HG02588 (cell line): ENCODE measurements around the gene KIF16B.
"Not testable (repeated sequence)": the region's sequence is repeated elsewhere in the genome, so short reads cannot be mapped to it uniquely, and the experiment has no call there.

Experiments used
- ATAC-seq: cut with Tn5 transposase; IDR thresholded peaks from one replicate; pipeline ENCODE4 v1.9.1; 2021; ENCODE audit warnings: mild to moderate bottlenecking, moderate library complexity; ENCODE audit not compliant: unreplicated experiment

KIF16B gene

DNA sequence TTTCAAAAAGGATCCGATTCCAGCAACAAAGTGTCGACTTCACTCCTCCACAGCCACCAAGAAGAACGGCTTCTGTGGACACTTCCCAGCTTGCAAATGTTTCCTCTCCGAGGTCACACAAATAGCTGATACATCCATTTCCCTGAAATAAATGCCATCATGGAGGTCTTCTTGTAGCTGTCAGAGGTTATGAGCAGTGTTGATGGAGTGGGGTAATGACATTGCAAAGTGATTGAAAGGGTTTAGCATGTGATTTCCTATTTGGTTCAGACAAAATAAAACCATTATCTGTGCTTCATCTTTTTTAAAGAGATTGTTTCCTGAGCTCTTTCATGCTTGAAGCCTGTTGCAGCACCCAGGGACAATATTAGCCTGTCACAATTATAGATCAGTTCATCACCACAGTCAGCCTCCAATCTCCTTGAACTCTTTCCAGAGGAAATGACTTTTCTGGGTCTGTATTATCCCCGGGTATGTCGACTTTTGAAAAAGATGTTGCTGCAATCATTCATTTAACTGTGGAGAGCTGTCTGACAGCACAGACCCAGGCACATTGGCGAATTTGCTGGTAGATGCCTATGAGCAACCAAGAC lies 16.9 kb upstream of the KIF16B start:
- ATAC-seq: no peak

GRCh38 chr20:16589623-16590022 lies 16.4 kb upstream of the KIF16B start:
- no peak for ATAC-seq

- no peak for ATAC-seq
These were observed 15.0 kb upstream of the KIF16B start for GRCh38 chr20:16588241-16588640.

DNA sequence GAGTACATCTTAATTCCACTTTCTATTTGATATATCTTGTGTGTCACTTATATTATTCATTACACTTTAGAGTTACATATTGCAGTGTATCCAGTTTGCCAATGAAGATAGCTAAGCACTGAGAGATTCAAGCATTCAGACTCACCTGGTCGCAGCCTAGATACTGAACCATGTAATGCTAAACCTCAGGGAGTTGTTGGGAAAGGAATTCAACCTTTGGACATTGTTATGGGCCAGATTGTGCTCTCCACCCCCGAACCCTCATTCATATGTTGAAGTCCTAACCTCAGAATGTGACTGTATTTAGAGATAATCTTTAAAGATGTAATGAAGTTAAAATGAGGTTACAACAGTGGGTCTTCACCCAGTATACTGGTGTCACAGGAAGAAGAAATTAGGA lies 13.8 kb upstream of the KIF16B start:
- ATAC-seq: no peak

- no peak for ATAC-seq
These were observed 10.2 kb upstream of the KIF16B start for GRCh38 chr20:16583474-16583873.

- no peak for ATAC-seq
These were observed 8.0 kb upstream of the KIF16B start for GRCh38 chr20:16581241-16581640.

- no peak for ATAC-seq
These were observed 7.4 kb upstream of the KIF16B start for GRCh38 chr20:16580620-16581019.

DNA sequence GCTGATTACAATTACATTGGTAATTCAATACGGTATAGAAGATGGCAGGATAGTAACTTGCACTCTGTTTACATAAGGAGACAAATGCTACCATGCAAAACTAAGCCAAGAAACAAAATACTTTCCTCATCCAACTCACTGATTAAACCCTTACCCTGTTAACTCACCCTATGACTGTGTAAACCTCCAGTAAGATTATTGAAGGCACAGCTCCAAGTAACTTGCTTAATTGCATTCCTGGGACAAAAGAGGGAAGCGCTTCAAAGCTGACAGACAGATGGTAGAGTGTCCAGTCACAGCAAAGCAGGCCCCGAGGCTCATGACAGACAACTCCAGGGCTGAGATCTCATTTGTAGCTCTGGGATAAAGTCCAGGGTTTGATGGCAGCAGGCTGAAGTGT lies 6.9 kb upstream of the KIF16B start:
- ATAC-seq: no peak

- ATAC-seq: no peak
These were observed 3.0 kb upstream of the KIF16B start for GRCh38 chr20:16576219-16576618.

- ATAC-seq: no peak
These were observed 2.3 kb upstream of the KIF16B start for GRCh38 chr20:16575390-16576140.

DNA sequence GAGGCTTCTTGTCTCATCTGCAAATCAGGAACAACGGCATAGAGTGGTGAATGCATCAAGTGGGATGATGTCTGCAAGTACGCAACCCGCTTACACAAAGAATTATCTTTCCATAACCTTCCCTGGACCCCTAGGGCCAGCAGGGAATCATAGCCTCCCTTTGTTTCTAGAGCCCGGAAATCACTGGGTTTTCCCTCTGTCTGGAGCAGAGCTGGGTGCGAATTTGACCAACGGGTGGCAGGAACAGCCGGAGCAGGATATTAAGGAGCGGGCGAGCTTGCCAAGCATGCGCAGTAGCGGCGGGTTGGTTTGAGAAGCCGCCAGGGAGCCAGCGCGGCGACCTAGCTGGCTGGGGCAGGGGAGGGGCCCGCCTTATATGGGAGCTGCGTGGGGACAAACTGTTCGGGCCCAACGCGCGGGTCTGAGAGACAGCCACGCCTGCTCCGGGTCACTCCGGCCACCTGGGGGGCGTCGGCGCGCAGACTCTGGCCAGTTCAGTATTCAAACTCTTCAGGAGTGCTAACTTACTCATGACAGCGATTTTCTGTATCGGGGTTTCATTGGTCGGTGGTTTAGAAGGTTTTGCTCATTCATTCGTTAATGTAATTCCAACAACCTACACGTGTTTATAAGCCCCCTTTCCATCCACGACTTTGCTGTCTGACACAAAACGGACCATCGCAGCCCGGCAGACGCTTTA lies 1.6 kb upstream of the KIF16B start:
- ATAC-seq: peak; percentile 70

DNA sequence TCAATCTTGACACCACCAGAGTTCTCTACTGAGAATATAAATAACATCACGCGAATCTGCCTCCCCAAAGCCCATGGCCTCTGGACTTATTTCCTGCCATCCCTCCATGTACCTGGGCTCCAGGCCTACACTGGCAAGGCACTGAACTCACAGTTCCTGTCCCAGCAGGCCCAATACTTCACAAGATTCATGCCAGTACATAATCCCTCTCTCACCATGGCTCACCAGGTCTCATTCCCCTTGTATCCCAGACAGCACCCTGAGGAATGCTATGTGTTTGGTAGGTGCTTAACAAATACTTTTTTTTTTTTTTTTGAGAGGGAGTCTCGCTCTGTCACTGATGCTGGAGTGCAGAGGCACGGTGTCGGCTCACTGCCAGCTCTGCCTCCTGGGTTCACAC lies 1.9 kb downstream of the KIF16B start:
- ATAC-seq: no peak

DNA sequence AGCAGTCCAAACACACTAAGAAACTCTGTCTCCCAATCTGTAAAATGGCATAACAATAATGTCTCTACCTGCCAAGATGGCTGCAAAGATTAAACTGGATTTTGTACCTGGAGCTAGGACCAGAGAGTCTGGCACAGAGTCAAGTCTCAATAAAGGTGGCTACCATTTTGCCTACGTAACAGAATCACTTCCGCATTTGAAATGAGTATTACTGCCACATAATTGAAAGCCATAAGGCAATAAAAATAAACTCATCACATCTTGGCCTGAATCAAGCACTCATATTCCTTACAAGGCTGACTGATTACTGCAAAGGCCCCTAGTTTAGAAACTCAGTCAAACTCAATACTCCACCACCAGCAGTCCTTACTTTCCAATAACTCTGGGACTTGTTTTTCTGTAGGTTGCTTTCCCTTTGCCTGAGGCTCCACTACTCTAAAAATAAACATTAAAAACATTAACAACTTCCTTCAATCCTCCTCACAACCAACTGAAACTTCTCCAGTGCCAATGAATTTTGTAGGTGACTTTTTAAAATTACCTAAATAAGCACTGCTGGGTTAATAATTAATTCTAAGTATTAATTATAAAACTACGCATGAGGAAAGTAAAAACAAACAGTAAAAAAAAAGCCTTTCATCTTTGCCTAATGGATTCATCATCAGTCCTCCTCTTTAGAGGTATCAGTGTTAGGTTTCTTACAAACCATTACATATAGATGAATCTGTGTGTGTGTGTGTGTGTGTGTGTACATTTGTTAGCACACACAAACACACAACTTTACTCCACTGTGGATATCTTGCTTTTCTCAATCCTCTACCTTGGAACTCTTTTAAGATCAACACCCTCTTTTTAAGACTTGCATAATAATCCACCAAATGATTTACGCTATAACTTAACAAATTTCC lies 3.7 kb downstream of the KIF16B start:
- no peak for ATAC-seq

DNA sequence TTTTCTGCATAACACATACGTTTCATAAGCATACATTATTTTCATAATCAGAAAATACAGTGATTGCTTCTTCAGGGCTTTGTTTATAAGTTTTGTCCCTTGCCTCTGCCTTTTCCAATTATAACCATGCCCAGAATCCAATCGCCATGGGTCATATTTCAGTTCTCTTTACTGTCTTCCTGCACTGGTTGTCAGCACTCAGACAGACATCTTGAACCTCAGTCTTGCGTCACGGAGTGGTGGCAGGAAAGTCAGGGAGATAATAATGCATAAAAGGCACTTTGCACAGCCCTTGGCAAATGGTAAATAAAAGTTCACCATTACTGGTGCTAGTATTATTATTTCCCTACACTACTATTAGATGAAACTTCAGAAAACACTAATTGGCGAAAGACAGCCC lies 7.2 kb downstream of the KIF16B start:
- ATAC-seq: no peak

GRCh38 chr20:16564079-16564478 lies 9.2 kb downstream of the KIF16B start:
- ATAC-seq: not testable (repeated sequence)

GRCh38 chr20:16563066-16563806 lies 10.0 kb downstream of the KIF16B start:
- no peak for ATAC-seq

GRCh38 chr20:16562259-16562658 lies 11.0 kb downstream of the KIF16B start:
- no peak for ATAC-seq

- no peak for ATAC-seq
These were observed 12.6 kb downstream of the KIF16B start for GRCh38 chr20:16560661-16561060.

DNA sequence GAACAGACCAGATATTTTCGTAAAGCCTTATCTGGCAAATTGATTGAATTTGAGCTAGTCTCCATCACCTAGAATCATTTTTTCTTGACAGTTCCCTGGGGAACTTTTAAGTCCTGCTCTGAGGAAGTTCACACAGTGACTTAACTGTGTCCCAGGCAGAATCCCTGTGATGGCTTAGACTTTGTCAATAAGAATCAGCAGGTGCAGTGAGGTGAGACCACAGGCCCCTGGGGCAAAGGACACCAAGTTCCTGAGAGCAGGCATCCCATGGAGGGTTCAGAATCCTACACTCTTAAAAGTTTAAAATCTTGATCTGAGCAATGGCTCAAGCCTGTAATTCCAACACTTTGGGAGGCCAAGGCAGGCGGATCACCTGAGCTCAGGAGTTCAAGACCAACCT lies 13.0 kb downstream of the KIF16B start:
- ATAC-seq: no peak

DNA sequence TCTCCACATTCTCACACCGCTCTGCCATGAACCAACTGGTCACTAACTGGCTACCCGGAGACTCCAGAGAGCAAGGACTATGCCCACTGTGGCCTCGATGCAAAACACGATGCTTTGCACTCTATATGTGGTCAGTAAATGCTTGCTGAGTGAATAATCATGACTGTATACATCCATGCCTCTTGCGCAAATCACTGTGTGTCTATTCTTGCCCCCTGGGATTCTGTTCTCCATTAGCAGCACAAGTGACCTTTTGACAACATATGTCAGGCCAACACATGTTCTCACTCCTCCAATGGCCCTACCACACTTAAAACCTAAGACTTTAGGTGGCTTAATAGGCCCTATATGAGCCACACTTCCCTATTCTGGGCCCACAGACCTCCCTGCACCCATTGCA lies 16.9 kb downstream of the KIF16B start:
- no peak for ATAC-seq
